GM18502 (cell line): ENCODE measurements around the gene PHF19.

Experiments used
- ATAC-seq: cut with Tn5 transposase; IDR thresholded peaks from one replicate; pipeline ENCODE4 v1.9.1; 2021; ENCODE audit warnings: mild to moderate bottlenecking; ENCODE audit not compliant: unreplicated experiment, poor library complexity

The PHF19 gene

DNA sequence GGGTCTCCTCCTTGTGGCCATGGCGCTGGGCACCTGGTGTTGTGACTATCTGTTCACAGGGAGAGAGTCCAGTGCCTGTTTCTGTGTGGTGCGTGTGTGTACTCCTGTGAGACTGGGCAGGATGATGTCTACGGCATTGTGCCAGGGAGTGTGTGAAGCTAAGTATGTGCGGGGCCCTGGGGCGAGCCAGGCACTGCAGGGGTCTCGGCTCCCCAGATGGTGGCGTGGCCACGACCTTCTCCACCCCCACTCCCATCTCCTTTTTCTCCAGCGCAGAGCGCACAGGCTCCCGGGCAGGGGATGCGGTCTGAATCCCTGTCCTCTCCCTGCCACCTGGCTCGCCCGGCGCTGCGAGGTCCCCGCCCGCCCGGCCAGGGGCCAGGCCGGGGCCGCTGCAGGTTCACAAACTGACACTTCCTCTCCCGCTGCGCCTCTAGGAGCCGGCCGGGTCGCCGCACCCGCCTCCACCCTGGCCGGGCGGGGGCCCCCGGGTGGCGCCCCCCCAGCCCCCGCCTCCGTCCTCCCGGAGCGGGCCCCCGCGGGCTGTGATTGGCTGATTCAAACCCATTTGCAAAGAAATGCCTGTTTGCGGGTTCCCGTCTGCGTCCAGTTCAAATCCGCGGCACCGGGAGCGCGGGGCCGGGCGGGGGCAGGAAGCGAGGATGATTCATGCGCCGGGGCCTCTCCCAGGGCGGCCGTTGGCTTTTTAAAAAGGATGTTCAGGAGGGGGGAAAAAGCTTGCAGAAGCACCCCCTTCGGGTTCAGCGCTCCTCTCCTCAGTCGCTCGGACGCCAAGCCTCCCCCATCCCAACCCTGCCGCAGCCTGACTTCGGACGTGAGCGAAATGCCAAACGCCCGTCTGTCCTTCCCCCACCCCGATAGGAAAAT lies 790 bp downstream of the PHF19 start:
- ATAC-seq = peak; percentile 59

DNA sequence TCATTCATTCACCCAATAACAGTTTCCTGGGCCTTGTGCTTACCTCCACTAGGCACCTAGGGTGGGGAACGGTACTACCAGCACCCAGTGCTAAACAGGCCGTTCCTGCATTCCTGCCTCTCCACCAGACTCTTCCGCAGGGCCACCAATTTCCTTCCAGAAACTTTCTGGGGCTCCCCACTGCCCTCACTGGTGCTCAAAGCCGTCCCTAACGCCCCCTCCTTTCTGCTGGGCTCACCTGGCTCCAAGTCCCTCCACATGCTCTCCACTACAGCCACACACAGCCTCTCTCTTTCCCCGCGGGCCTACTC lies 1.4 kb downstream of the PHF19 start:
- ATAC-seq = no peak

DNA sequence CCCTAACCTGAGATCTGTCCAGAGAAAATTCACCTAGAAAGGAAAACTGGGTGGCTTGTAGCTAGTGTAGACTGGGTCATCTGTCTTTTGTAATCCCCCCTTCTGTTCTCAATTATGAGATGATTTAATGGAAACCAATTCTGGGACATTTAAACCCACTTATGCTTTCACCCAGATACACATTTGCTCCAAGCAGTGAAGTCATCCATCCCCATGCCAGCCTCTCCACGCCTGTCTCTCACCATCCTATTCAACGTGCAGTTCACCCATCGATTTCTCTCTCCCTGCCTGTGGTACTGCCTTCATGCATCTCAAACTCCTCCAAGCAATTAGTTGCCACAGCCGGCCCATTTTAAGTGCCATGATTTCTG lies 1.8 kb downstream of the PHF19 start:
- ATAC-seq = no peak

DNA sequence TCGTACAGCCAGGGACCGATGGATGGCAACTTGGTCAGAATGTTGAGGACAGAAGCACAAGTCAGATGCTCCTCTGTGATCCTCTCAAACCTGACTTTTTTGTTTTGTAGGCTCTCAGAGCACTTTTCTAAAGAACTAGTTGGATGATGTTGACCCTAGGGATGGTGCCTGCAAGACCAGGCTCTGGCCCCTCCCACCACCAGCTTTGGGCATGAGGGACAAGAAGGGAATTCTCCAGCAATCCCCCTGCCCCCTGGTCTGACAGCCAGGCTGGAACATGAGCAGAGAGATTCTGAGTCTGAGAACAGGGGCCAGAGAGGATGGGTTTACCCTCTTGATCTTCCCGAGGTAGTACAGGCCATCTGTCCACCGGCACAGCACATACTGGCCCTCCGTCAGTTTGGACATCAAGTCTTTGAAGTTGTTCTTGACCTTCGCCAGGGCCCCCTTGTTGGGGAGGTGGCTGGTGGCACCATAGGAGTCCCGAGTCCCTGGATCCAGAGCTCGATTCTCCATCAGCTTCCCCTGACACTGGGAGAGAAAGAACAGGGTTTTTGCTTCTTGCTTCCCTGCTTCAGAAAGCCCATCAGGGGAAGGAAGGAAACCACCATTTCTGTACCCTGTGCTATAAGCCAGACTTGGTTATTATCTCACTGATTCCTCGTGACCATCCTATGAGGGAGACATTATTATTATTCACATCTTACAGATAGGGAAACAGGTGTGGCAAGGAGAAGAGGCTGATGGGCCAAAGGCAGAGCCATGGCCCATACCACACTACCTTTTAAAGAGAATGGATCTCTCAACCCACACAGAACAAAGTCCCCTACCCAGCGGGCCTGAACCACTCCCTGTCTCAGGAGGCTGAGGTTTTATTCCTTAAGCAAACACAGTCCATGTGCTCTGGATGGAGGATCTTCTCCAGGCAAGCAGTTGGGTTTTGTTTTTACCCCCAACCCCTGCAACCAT lies 2.5 kb downstream of the PHF19 start:
- no peak for ATAC-seq

DNA sequence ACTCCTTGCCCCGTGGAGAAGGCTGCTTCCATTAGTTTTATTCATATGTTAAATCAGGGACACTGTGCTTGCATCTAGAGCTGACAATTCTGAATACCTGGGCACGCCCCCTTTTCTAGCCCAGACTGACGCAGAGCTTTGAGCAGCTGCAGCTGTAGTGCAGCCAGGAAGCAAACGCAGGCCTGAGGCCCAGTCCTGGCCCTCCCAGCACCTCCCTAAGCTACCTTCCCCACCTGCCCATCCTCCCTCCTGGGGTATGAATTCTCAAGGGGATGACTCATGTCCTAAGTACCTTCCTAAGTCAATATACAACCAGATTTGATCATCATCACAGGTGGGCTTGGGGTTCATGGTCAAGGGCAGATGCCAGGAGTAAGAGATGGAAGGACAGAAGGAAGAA lies 3.5 kb downstream of the PHF19 start:
- ATAC-seq = no peak

DNA sequence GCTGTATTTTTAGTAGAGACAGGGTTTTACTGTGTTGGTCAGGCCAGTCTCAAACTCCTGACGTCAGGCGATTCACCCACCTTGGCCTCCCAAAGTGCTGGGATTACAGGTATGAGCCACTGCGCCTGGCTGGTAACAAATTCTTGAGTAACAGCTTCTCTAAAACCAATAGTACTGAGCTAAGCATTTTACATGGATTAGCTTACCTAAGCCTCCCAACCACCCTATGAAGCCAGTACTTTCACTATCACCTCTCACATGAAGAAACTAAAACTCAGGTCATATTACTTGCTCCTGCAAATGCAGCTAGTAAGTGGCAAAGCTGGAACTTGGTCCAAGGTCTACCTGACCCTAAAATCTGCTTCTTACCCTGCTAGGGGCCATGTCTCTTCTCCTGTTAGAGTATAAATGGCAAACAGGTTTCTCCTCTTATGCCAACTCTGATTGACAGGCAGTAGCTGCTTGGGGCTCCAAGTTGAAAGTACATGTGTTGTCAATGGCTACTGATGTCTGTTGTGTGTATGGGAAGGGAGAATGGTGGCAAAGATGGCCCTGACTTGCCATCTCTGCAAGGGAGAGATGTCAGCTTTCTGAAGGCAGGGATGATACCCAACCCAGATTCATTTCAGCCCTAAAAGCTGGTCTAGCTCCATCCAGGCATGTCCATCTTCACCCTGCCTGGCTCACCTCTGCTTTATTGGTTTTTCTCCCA lies 4.0 kb downstream of the PHF19 start:
- ATAC-seq = no peak

DNA sequence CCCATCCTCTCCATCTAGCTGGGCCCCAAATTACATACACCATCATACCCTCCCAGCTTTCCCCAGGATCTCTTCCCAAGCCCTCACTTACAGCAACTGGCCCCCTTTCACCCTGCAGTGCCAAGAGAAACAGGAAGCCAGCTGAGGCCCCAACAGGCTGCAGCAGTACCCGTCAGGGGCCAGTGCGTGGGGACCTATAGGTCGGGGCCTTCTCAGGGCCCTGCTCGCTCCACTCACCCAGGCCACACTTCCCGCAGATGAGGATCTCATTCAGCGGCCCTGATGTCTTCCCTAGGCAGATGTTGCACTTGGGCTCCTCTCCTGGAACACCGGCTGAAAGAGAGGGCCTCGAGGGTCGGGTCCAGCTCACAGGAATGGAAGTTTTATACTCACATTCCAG lies 6.8 kb downstream of the PHF19 start:
- ATAC-seq = no peak

DNA sequence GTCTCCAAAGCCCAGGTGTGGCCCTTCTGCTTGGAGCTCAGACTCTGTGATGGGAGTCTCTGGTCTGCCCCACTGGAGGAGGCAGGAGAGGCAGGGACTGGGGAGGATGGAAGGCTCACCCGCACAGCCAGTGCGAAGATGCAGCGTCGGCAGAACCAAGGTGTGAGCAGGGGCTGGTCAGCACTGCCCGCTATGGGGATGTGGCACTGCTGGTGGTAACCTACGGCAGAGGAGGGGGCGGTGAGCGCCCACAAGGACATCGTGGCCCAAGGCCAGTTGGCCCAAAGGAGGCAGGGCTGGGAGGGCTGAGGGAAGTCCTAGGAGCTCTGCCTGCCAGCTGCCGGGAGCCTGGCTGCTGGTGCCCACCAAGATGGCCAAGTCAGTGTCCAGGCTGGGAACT lies 7.3 kb downstream of the PHF19 start:
- no peak for ATAC-seq

DNA sequence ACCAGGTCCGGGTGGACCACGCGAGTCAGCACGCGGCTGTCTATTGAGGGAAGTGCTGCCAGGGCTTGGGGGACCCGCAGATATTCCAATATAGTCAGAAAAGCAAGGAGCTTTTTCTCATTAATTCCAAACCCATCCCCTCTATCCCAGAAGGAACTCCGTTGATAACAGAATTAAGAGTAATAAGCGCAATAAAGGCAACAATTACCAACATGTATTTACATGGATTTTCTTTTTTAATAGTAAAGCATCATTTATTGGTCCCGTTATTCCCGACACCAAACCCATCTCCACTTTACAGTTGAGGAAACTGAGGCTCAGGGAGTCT lies 7.7 kb downstream of the PHF19 start:
- ATAC-seq = no peak

DNA sequence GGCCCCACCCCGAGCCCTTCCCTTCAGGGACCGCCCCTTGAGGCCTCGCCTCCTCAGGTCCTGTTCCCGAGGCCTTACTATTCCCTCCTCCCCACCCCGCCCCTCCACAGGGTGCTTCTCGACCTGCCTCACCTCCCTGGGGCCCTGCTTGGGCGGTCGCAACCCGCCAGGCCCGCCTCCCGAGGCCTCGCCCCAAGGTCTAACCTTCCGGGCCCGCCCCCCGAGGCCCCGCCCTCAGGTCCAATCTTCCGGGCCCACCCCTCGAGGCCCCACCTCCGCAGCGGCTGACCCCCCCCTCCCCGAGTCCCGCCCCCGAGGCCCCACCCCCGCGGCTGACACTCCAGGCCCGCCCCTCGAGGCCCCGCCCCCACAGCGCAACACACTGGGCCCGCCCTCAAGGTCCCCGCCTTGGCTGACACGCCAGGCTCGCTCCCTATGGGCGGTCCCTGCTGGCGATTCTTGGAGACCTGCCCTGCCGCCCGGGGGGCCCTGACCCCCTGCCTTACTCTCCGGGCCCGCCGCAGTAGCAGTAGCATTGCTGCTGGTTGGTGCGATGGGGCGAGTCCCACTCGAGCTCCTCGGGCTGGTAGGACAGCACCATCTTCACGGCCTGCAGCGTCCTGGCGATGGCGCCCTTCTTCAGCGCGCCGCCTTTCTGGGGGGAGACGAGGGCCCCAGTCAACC lies 8.2 kb downstream of the PHF19 start:
- ATAC-seq = peak; percentile 94

DNA sequence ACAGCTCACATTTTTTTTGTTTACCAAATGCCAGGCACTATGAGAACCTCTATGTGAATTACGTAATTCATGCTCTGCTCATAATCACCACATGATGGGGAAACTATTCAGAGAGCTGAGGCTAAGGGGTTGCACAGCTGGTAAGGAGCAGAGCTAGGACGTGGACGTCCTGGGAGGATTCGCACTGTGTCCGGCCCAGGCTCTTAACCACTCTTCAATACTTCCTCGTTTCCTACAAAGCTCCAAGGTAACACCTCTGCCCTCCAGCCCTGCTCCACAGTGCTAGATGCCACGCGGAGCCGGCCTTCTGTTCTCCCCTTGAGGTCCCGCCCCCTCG lies 8.7 kb downstream of the PHF19 start:
- ATAC-seq = no peak

DNA sequence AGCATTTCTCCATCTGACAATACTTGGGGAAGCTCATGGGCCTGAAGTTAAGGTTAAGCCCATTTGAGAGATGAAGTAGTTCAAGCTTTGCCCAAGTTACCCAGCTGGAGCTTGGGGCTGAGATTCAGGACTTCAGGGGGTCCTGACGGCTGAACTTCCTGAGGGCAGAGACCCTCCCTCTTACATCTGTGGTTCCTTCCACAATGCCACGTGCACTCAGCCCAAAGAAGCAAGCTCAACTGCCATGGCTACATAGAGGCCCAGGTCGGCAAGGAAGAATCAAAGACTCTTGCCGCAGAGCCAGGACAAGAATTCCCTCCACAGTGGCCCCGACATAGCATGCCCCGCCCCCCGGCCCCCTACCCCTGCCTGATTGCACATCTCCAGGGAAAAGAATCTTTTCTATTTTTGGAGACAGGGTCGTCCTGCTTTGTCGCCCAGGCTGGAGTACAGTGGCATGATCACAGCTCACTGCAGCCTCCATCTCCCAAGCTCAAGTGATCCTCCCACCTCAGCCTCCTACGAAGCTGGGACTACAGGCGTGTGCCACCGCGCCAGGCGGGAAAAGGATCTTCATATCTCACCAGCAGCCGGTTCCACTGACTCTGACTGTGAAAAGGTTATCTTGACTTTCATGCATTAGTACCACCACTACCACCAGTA lies 9.2 kb downstream of the PHF19 start:
- ATAC-seq = no peak

DNA sequence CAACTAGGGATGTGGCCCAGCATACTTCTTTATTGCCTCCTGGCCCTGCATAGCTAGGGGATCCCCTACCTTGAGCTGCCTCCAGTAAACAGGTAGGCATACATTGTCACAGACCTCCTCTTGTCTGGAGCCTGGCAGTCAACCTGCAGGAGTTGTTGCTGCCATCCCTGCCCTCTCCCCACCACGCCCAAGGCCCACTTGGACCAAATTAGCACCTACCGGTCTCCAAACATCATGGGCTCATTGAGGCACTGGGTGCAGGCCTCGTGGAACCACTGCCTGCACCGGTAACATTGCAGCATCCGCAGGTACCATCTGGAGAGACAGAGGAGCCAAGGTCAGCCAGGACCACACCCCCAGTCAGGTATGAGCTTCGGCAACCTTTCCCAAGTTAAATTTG lies 10.3 kb downstream of the PHF19 start:
- ATAC-seq = no peak

DNA sequence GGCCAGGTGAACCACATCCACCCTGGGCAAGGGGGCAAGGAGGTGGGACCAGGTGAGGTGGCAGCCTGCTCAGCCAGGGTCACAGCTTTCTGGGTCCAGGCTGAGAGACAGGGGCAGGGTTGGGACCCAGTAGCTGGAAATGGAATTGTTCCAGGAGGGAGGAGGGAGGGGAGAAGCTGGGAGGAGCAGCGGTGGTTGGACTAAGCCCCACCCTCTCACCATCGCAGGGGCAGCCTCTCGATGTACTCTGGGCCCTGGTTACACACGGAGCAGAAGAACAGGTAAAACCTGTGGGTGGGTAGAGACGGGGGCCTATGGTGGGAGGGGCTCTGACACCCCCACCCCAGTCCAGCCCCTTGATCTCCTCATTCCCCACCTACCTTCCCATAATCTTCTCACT lies 11.2 kb downstream of the PHF19 start:
- ATAC-seq = no peak

DNA sequence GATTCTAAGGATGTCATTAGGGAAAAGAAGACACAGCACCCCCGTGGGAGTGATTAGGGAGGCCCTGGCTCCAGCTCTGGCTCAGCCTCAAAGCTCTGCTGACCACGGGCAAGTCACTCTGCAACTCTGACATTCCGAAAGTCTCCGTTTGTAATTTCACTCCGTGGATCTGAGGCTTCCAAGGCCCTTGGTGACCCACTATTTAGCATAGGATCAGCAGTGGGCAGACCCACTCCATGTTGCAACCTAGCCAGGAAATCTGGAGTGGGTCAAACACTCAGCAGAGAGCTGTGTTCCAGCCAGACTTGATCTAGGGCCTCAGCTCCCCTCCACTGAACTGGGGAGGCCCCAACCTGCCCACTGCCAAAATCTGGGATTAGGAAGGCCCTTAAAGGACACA lies 11.8 kb downstream of the PHF19 start:
- no peak for ATAC-seq

DNA sequence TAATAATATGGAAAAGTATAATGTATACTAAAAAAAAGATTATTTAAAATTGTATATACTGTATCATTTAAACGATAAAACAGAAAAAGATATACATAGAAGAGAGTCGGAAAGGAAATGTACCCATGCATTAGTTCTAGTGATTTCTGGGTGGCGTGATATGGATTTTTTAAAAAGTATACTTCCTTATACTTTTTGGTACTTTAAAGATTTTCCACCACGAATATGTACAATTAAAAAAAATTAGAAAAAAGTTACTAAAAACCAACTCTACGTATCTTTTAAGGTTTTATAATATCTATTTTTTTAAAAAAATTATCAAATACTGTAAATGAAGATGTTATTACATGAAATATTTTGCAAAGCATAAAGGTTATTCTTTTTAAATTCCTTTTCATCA lies 12.3 kb downstream of the PHF19 start:
- no peak for ATAC-seq

DNA sequence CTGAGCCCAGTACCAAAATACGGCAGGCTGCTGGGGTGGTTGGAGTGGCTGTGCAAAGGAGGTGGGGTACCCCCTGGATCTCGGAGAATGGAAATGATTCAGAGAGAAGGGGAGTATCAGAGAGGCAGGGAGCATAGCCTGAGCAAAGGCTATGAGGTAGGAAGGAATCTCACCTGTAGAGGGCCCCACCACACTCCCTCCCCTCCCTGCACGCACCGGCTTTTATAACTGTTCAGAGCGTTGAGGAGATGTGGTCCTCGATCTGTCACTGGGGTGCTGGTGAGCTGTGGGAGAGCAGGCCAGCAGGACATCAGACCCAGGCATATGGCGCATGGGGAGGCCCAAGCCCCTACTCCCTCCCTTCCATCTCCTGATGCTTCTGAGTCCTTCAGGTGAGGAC lies 13.2 kb downstream of the PHF19 start:
- no peak for ATAC-seq

DNA sequence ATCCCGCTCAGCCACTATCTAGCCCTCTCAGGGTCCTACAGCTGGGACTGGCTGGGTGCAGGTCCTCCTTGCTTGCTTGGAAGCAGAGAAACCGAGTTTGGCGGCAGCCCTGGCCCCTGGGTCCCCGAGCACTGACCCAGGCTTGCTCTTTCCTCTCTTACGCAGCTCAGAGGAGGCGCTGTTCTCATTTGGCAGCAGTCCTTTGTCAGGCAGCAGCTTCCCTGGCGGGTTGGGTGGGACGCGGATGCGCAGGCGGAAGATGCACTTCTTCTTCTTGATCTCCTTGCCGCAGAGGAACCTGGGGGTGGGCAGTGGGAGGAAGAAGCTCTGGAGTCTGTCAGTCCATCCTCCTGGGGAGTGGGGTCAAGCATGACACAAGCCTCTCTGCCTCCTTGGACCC lies 14.5 kb downstream of the PHF19 start:
- ATAC-seq = no peak

DNA sequence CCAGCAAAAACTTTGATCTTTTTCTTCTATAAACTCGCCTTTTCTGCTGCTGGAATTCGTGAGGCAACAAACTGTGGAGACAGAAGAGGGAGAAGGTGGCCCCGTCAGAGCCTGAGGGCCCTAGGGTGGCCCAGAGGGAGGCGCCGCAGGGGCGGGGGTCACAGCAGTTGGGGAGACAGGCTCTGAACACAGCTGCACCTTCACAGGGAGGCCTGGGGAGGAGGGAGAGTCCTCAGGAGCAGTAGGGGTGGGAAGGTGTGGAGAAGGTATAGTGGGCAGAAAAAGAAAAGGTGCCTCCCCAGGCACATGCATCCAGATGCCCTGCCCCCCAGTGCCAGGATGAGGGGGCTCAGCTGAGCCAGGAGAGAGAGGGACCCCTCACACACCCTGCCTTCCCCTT lies 15.1 kb downstream of the PHF19 start:
- ATAC-seq = no peak

DNA sequence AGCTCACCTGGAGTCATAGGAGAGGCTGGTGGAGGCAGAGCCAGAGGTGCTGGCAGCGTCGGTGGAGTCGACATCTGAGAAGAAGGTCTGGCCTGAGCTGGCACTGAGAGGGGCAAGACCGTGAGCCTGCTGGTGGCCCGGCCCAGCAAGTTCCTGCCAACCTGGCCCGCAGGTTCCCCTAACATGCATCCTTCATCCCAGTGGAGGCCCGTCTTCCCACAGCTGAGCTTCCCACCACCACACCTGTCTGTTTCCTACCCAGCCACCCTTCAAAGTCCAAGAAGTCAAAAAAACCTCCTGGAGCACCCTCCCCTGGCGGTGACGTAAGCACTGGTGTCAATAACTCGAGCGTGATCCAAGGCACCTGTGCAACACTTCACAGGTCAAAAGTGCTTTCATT lies 16.9 kb downstream of the PHF19 start:
- no peak for ATAC-seq
